NCI-H345 treated with DMSO at 0.1 percent for 48 hours (cell line): ENCODE results near the gene KCNN3.
"Not testable (repeated sequence)": the region's sequence is repeated elsewhere in the genome, so short reads cannot be mapped to it uniquely, and the experiment has no call there.

Experiments used
- DNase-seq: peaks from one replicate; lab custom pipeline; 2025; ENCODE audit not compliant: unreplicated experiment; lab: John Stamatoyannopoulos, UW

The KCNN3 gene

DNA sequence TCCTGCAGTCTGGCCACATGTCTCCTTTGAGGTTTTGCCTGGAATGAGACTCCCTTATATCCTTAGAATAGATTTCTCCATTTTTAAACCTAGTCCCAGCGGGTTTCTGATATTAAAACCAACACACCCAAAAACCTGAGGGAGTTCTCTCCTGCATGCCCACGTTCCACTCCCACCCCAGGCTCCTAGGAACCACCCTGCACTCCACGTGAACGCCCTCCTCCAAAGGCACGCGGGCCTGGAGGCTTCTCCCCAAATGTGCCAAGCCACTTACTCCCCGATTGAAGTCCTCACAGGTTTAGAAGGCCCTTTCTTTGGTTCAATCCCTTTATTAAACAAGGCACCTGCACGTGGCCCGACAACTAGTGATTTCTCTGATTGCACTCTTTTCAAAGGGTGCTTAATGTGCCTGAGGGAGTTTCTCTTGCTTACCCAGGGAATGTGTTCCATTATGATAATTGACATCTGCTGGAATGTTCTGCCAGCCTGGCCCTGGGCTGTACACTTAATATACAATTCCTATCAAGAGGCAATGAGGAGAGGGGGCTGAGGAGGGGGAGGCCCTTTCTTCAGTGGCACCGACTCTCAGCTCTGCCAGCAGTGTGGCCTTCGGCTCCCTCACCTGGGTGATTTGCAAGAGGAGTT lies 157.8 kb downstream of the KCNN3 start:
- no peak for DNase-seq

DNA sequence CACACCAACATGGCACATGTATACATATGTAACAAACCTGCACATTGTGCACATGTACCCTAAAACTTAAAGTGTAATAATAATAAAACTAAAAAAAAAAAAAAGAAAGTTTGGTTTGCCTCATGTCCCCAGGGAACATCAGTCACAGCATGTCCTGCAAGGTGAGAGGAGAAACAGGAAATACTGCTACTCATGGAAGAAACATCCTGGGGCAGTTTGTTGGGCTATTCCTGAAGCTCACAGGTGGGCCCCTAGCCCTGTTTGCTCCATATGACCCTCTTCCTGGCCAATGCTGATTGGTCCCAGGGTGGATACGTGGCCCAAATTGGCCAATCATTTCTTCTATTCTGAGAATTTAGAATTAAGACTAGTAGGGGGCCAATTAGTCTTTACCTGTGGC lies 158.7 kb downstream of the KCNN3 start:
- DNase-seq = no peak

DNA sequence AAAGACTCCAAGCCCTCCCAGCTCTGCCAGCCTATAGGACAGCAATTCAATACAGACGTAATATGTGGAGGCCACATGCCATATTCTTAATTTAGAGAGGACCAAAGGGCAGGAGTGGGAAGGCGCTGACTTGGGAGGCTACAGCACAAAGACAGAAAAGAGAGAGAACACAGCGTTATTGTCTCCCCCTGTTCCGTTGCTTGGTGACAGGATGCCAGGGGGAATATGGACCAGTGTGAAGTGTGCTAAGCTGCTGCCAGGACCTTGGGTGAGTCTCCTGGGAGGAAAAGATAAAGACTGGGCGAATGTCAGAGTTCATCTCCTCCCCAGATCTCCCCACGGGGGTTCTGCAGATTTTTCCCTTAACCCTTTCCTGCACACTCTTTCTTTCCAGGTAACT lies 160.0 kb downstream of the KCNN3 start:
- DNase-seq = no peak

DNA sequence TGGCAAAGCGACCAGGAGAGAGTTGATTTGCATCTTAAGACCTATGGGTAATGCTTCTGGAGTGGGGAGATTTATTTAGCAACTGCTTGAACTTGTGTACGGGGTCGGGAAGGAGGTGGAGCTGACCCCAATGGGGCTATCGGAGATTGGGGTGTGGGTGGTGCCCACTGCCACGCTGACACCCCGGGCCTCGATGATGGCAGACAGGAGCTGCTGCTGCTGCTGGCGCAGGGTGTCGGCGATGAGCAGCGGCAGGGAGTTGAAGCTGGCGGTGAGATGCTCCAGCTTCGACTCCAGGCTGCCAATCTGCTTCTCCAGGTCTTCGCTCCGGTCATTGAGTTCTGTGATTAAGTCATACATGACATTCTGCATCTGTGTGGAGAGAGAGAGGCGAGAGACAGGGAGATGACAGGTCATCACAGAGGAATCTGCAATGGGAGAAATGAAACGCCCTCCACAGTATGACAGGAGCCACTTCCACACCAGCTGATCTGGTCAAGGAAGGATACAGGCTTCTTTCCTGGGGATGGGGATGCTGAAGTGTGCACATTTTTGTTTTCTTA lies 162.1 kb downstream of the KCNN3 start:
- DNase-seq = no peak

DNA sequence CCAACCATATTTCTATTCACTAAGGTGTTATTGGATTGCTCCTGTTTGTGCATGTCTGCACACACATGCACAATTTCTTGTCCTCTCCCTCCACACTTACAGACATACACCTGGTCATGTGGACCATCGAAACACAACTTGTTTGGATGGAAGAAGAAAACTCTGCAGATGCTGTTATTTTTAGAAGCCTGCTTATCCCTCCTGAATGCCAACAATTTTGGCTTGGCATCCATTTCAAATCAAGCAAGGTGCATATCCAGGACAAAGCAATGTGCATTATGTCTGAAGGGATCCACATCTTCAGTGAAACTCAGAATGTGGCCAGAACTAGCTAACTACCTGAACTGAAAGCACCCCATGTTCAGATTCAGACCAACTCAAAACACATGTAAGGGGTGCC lies 163.2 kb downstream of the KCNN3 start:
- DNase-seq = no peak

DNA sequence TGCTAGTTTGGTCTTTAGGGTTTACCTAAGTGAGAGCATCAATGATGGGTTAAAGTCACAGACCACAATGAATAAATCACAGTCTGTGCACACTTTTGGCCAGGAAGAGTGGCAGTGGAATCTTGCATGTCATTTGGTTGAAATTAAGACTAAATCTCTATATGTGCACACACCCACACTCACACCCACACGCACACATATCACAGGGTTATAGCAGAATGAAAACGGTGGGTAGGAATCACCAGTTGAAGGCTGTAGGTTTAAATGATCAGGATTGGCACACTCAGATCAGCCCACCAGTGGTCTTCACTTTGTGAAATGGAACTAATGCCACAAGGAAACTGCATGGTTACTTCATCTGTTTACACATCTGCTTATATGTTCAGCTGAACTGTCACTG lies 164.5 kb downstream of the KCNN3 start:
- no peak for DNase-seq

DNA sequence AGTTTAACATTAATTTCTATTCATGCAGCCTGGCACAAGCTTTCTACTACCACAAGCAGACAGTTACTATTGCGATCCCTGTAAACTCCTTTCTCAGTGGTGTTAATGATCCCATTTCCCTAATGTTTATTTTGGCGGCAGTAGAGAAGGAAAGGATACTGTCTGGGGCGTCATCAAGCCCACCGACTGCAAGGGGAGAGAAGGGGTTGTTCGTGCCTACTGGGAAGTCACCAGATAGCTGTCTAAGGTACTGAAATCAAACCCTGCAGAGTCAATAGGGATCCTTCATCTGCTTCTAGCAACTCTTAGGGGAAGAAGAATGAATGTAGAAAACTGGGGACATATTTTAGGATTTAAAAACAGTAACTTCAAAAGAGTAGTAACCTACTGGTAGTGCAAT lies 166.9 kb downstream of the KCNN3 start:
- no peak for DNase-seq

DNA sequence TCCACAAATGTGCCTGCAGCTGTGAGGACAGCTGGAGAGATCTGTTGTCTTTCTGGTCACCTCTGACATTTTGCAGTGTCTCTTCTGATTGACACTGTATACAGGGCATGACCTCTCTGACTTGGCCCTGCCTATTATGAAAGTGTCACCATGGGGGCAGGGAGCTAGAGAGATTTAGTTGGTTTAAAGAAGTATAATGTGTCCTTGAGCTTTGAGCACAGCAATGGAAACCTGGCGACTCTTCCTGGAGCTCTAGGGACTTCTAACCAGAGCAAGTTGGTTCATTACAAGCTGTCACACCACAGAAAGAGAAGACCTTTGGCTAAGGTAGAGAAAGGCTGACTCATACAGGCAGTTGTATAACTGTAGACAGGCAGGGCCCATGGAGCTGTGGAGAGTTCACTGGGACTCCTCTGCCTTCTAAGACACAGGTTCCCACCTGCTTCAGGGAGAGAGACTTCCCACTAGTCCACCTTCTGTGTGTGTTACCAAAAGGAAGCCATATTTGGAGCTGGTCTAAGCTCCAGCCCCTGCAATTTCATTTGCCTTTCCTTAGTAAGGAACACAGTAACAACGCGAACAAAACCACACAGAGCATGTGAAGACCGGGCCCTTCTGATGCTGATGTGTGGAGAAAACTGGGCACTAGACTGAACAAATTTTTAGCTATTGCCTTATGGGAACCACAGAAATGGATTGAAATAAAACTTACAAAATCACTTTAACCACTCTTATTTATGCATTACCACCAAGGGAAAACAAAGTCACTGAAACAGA lies 171.6 kb downstream of the KCNN3 start:
- no peak for DNase-seq

DNA sequence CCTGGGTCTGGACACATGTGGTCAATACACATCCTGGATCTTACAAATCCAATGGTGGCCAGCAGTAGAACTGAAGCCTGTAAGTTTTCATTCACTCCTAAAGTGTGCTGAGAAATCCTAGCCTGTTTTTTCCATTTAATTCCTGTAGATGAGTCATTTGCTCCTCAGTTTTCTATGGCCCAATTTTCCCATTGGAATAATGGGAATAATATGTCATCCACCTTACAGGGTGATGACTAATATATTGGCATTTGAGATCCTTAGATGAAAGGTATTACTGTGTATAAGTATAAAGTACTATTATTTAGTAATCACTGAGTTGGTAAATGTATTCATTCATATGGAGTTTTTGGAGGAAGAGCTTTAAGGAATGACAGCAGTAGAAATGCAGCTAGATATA lies 172.4 kb downstream of the KCNN3 start:
- DNase-seq = no peak

DNA sequence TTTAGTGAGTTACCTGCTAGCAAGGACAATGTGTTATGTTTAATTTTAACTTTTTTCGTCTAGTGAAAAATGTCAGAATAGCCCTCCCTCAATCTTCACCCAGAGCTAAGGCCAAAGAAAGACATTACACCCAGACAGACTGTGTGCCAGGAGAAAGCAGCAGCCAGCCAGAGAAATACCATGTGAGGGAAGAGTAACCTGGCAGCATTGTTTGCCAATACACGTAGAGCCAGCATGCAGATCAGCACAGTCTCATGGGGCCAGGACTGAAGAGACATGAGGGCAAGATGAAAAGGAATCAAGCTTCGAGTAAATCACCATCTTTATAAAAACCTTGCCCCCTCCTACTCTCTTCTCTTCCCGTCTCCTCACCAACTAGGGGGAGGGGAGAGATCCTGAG lies 173.6 kb downstream of the KCNN3 start:
- no peak for DNase-seq

DNA sequence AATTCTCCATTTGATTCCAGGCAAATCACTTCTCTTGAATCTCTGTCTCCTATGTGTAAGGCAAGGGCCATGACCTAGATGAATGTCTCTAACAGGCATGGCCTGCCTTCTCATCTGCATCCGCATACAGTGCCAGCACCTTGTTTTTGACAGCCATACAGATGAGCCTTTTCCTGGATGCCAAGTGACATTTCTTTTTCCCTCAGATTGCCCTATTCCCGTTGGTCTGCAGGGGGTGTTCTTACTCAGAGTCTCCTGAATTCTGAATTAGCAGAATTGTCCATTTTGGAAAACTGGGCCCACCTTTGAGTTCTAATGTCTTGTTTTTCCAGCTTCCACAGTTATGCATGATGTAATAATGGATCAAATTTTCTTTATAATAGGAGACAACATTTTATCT lies 174.1 kb downstream of the KCNN3 start:
- no peak for DNase-seq

DNA sequence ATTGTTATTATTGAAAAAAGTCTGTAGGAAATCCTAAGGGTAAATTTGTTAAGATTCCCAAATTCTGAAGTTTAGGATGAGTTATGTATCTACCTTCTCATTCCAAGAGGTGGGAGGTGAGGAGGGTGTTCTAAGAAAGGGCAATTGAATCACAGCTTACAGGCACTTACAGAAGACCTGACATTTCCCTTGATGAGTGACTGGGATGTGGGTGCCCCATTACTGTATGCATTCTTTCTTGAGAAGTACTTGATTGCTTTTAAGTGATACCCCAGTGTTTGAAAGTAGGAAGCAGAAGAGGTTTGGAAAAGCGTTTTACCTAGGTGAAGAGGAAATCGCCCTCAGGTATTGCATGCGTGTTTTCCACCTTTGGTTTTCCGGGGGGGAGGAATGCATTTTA lies 175.1 kb downstream of the KCNN3 start:
- DNase-seq = no peak

DNA sequence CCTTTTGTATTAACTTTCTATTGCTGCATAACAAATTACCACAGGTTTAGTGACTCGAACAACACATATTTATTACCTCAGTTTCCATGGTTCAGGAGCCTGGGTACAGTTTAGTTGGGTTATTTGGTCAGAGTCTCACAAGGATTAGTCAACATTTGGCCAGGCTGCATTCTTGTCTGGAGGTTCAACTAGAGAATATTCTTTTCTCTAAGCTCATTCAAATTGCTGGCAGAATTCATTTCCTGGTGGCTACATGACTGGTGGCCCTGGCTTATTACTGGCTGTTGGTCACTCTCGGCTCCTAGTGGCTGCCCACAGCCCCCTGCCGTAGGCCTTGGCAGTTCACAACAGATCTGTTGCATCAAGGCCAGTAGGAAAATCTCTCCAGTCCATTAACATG lies 181.0 kb downstream of the KCNN3 start:
- no peak for DNase-seq

DNA sequence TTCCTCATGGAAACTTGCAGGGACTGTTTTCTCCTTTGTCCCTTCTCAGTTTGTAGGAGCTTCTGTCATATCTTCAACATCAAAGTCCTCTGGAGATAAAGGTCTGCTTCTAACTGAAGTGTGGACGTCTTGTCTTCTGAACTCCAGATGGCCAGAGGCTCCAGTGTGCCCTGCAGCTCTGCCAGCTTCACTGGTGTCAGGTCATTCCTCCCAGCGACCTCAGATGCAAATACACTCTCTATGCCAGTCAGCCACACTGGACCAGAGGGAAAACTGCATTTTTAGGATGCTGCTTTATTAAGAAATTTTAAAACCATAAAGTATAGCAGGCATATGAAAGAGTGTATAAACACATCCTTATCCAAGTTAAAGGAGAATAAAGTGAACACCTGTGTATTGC lies 183.6 kb downstream of the KCNN3 start:
- DNase-seq = no peak

DNA sequence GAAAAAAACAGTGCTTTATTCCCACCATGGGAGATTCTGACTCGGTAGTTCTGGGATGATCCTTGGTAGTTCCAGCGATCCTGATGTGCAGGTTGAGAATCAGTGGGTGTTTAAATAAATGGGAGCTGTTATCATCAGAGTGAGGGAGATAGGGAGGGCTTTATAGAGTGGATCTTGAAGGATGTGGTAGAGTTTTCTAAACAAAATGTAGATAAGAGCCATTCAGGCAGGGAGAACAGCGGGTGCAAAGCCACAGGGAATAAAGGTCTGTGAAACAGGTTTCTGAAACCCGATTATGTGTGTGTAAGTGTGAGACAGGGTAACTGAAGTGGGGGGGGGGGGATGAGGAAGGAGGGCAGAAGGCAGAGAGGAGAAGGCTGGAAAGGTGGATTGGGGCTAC lies 186.3 kb downstream of the KCNN3 start:
- no peak for DNase-seq

DNA sequence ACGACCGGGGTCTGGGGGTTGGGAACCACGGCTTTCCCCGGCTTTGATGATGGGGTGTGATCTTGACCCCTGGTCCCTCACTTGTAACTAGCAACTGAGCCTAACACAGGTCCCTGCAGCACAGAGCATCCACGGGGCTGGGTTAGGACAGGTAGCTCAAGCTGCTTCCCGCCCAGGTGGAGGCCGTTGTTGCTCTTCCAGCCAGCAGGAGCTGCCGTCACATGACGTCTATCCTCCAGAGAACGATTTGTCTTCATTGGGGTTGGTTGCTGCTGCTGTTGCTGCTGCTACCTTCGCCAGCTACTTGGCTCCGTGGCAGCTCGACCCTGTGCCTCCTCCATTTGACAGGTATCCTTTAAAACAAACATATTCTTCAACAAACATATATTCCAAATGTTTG lies 187.8 kb downstream of the KCNN3 start:
- DNase-seq = no peak

DNA sequence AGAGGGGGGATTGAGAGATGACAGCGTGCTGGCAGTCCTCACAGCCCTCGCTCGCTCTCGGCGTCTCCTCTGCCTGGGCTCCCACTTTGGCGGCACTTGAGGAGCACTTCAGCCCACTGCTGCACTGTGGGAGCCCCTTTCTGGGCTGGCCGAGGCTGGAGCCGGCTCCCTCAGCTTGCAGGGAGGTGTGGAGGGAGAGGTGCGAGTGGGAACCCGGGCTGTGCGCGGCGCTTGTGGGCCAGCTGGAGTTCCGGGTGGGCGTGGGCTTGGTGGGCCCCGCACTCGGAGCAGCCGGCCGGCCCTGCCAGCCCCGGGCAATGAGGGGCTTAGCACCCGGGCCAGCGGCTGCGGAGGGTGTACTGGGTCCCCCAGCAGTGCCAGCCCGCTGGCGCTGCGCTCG lies 192.2 kb downstream of the KCNN3 start:
- not testable (repeated sequence) for DNase-seq

DNA sequence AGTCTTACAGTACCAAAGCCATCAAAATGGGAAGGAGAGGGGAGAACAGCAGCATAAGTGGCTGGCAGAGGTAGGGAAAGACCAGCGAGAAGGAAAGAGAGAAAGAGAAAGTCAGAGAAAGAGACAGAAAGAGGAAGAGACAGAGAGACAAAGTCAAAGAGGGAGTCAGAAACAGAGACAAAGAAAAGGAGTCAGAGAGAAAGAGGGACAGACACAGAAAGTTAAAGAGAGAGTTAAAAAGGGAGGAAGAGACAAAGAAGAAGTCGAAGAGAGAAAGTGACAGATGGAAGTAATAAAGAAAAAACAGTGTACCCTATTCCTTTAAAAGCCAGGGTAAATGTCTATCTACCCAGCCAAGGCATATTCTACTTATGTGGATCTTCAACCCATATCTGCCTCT lies 193.2 kb downstream of the KCNN3 start:
- not testable (repeated sequence) for DNase-seq

DNA sequence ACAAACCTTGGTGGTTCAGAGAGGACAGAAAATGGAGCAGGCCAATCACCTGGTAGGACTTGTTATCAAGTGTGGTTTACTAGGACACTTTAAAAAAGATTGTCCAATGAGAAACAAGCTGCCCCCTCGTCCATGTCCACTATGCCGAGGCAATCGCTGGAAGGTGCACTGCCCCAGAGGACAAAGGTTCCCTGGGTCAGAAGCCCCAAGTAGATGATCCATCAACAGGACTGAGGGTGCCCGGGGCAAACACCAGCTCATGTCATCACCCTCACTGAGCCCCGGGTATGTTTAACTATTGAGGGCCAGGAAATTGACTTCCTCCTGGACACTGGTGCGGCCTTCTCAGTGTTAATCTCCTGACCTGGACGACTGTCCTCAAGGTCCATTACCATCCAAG lies 195.6 kb downstream of the KCNN3 start:
- DNase-seq = not testable (repeated sequence)

DNA sequence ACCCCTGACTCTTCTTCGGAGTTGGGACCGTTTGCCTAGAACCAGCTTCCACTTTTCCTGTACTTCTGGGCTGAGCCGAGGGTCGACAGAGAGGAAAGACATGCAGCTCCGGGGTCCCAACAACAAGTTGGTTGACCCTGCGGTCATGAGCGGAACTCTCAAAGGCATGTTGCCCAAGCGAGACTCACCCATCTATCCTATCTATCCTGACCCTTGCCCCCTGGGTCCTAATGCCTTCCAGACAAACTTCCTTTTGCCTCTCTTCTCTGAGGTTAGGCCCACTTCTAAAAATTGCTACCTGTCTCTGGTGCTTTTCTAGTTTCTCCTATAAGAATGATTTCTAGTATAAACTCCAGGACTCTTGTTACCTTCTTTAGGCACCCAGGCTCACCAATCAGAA lies 197.8 kb downstream of the KCNN3 start:
- DNase-seq = not testable (repeated sequence)

DNA sequence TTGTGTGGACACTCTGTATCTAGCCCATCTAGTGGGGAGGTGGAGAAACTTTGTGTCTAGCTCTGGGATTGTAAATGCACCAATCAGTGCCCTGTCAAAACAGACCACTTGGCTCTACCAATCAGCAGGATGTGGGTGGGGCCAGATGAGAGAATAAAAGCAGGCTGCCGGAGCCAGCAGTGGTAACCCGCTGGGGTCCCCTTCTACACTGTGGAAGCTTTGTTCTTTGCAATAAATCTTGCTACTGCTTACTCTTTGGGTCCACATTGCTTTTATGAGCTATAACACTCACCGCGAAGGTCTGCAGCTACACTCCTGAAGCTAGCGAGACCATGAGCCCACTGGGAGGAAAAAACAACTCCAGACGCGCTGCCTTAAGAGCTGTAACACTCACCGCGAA lies 198.7 kb downstream of the KCNN3 start:
- DNase-seq = not testable (repeated sequence)
